Glutamatergic neuron (in vitro differentiated cells): ENCODE results near the gene CRNKL1. TPM values are rescaled to one million over a fixed set of nuclear protein-coding genes. Genes with fewer than 3 reads are reported as not detected.

Experiments used
- DNase-seq: peaks from one replicate; pipeline ENCODE4 v3.0.0; 2022
- H3K27ac Mint-ChIP-seq: one replicate; pipeline ENCODE4 v1.8.0; 2020; ENCODE audit warnings: mild to moderate bottlenecking, mixed read lengths, inconsistent platforms; ENCODE audit not compliant: unreplicated experiment
- H3K27me3 Mint-ChIP-seq: one replicate; pipeline ENCODE4 v1.8.0; 2020; ENCODE audit warnings: mild to moderate bottlenecking, moderate library complexity, mixed read lengths, inconsistent platforms; ENCODE audit not compliant: unreplicated experiment
- H3K36me3 Mint-ChIP-seq: one replicate; pipeline ENCODE4 v1.8.0; 2020; ENCODE audit warnings: mild to moderate bottlenecking, mixed read lengths, inconsistent platforms; ENCODE audit not compliant: unreplicated experiment
- H3K4me1 Mint-ChIP-seq: one replicate; pipeline ENCODE4 v1.8.0; 2020; ENCODE audit warnings: mild to moderate bottlenecking, low read depth, mixed read lengths, inconsistent platforms; ENCODE audit not compliant: unreplicated experiment
- H3K4me3 Mint-ChIP-seq: one replicate; pipeline ENCODE4 v1.8.0; 2020; ENCODE audit warnings: mild to moderate bottlenecking, mixed read lengths, inconsistent platforms; ENCODE audit not compliant: unreplicated experiment
- H3K9me3 Mint-ChIP-seq: one replicate; pipeline ENCODE4 v1.8.0; 2020; ENCODE audit warnings: mild to moderate bottlenecking, moderate library complexity, mixed read lengths, inconsistent platforms; ENCODE audit not compliant: unreplicated experiment
- CTCF ChIP-seq: fragments of 200-600 bp; sonication (generic); IDR thresholded peaks from one replicate; pipeline ENCODE4 v1.5.0; 2021; ENCODE audit not compliant: partially characterized antibody, unreplicated experiment
- long read RNA-seq: library from polyadenylated mRNA; unstranded; transcript quantifications from one replicate; pipeline ENCODE4 v2.0.0, GENCODE V29; 2020; ENCODE audit not compliant: unreplicated experiment
- total RNA-seq: library from RNA; stranded (reverse); fragmentation: NEBNext Ultra II Directional; extraction: Animal tissue kit (Norgen Biotek cat#: 25700); gene quantifications from one replicate; pipeline ENCODE4 v1.2.1, GENCODE V29; 2021; ENCODE audit not compliant: unreplicated experiment

CRNKL1 gene
- 28.7 TPM for total RNA-seq
- long read RNA-seq, full-length matches to known transcripts, result 16 of 20 reads
- long read RNA-seq, partial matches to known transcripts, result 3 of 20 reads
- long read RNA-seq, other reads (novel, unspliced or antisense), result 1 of 20 reads

- no peak for TF ChIP-seq CTCF
- DNase-seq, result peak; percentile 98
- H3K4me1 Mint-ChIP-seq, result peaks cover 11% of the 10 kb centered on the region
- H3K36me3 Mint-ChIP-seq, result no peaks in the 10 kb centered on the region
- peaks cover 7% of the 10 kb centered on the region for H3K27me3 Mint-ChIP-seq
- H3K4me3 Mint-ChIP-seq, result peak within 1 kb of the TSS; percentile 100
- peak within 1 kb of the TSS; percentile 95 for H3K27ac Mint-ChIP-seq
- H3K9me3 Mint-ChIP-seq, result peaks cover 6% of the 10 kb centered on the region
Observed at GRCh38 chr20:20052074-20052970, at the start of gene CRNKL1, which contains the start of gene CFAP61. TSS of gene CRNKL1 (minus strand) at chr20:20052466. CDS start at chr20:20052342, 124 bp downstream. TSS of gene CFAP61 (plus strand) at chr20:20052532. CDS start at chr20:20056654, 4,122 bp downstream.

GRCh38 chr20:20100881-20101280, 48.6 kb upstream of the CRNKL1 start:
- H3K9me3 Mint-ChIP-seq, result peaks cover 3% of the 10 kb centered on the region
- no peak overlapping the region for H3K4me3 Mint-ChIP-seq
- peaks cover 6% of the 10 kb centered on the region for H3K4me1 Mint-ChIP-seq
- H3K27ac Mint-ChIP-seq, result no peak overlapping the region
- DNase-seq, result no peak
- H3K27me3 Mint-ChIP-seq, result no peaks in the 10 kb centered on the region
- TF ChIP-seq CTCF, result no peak
- H3K36me3 Mint-ChIP-seq, result no peaks in the 10 kb centered on the region

GRCh38 chr20:20096421-20096820, 44.2 kb upstream of the CRNKL1 start:
- Mint-ChIP-seq H3K4me3 (no peak overlapping the region), H3K27me3 (no peaks in the 10 kb centered on the region), H3K9me3 (peaks cover 3% of the 10 kb centered on the region), H3K27ac (peak overlapping the region; percentile 12), H3K36me3 (no peaks in the 10 kb centered on the region), H3K4me1 (peaks cover 20% of the 10 kb centered on the region)
- DNase-seq, result no peak
- no peak for TF ChIP-seq CTCF

GRCh38 chr20:20095114-20095872, 43.0 kb upstream of the CRNKL1 start:
- Mint-ChIP-seq H3K36me3 (no peaks in the 10 kb centered on the region), H3K27me3 (no peaks in the 10 kb centered on the region), H3K4me3 (no peak overlapping the region), H3K27ac (no peak overlapping the region), H3K9me3 (peaks cover 3% of the 10 kb centered on the region), H3K4me1 (peaks cover 20% of the 10 kb centered on the region)
- no peak for DNase-seq
- no peak for TF ChIP-seq CTCF
